Stimulated activated CD8-positive, alpha-beta memory T cell treated with anti-CD3 and anti-CD28 coated beads, Interleukin-2, amount 100 ng/mL, for 1 hour (primary cell): ENCODE measurements around the gene KIF7.

Experiments used
- DNase-seq, 2 donors: peaks; one replicate each; pipeline ENCODE4 v3.0.0-alpha.2; 2020; ENCODE audit warnings: low read depth in 2 of 2

KIF7 gene

GRCh38 chr15:89649013-89649625 is 6.1 kb downstream of the KIF7 start:
- no peak for DNase-seq

- no peak for DNase-seq
These were observed 6.9 kb downstream of the KIF7 start for GRCh38 chr15:89648106-89649012.

GRCh38 chr15:89647191-89647851 is 7.9 kb downstream of the KIF7 start:
- peak; percentile 22 to 37 for DNase-seq

- DNase-seq: no peak
These were observed 8.7 kb downstream of the KIF7 start for GRCh38 chr15:89646416-89647141.

DNA sequence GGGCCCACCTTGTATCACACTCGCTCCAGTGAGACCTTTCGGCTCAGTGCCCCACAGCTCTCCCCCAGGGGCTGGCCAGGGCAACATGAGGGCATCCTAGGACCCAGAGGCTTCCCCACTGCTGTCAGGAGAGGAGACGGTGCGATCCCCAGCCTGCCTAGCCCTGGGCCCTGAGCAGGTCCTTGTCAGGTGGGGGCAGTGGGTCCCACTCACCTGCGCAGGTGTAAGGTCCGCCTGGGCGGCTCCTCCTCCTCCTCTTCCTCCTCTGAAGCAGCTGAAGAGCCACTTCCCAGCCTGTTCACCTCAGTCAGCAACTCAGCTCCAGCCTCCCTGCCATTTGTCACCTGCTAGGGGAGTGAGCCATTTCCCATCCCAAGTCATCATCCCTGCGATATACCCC is 9.6 kb downstream of the KIF7 start:
- DNase-seq: no peak

DNA sequence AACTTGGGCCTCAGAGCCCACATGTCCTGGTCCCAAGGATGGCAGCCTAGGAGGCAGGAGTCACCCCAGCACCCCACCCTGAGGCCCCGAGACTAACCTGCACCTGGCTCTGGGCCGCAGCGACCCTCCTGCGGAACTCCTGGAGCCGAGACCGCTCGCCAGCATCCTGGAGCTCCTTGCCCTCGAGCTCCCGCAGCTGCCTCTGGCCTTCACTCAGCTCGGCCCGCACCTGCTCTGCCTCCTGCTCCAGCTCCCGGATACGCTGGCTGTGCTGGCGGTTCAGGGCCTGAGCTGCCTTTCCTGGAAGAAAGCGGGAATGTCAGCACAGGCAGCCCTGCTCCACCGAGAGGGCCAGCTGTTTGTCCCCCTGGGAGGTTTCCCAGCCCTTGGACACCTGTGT is 13.2 kb downstream of the KIF7 start:
- no peak for DNase-seq

DNA sequence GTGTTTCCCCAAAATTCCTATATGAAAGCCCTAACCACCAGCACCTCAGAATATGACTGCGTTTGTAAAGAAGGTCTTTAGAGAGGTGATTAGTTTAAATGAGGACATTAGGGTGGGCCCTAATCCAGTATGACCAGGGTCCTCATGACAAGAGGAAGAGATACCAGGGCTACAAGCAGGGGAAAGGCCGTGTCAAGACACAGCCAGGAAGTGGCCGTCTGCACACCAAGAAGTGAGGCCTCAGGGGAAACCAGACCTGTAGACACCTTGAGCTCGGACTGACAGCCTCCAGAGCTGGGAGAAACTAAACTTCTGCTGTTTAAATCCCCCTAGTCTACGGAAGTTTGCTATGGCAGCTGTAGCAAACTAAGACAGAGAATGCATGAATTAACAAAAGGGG is 14.2 kb downstream of the KIF7 start:
- DNase-seq: no peak

DNA sequence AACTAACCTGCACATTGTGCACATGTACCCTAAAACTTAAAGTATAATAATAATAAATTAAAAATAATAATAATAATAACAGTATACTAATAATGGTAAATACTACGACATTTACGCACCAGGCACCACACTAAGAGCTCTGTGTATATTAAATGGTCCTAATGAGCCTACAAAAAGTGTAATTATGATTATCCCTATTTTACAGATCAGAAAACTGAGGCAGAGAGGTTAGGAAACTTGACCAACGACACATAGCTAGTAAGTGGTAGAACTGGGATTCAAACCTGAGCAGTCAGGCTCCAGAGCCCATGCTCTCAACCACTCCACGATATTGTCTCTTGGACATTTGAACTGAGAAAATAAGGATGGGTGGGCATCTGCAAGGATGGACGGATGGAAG is 15.0 kb downstream of the KIF7 start:
- no peak for DNase-seq

- DNase-seq: no peak
These were observed 21.7 kb downstream of the KIF7 start for GRCh38 chr15:89633585-89633984.

DNA sequence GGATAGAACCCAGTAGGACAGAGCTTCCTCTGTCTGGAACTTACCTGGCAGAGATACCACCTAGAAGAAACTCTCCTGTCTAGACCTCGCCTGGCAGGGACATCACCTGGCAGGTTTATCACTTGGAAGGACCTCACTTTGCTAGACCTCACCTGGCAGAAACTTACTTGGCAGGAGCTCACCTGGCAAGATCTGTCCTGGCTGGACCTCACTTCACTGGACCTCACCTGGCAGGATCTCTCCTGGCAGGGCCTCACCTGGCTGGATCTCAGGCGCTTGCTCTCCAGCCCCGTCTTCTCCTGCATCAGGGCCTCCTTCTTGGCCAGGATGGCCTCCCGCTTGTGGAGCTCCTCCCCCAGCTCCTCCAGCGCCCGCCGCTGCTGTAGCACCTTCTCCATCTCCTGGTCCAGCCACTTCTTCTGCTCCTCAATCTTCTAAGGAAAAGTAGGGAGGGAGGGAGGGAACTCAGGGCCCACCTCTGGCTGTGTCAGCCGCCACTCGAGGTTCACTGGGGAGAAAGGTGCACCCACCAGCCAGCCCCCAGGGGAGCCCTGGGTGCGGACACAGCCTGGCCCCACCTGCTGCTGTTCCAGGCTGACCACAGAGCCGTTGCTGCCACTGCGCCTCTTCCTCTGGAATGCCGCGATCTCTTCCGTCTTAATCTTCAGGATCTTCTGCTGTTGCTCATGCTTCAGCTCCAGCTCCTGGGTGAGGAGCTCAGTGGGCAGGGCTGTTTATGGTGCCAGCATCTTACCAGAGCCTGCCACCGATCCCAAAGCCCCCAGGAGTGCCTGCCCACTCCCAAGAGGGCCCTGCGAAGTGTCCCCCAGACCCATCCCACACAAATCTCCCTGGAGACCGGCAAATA is 22.5 kb downstream of the KIF7 start:
- no peak for DNase-seq

DNA sequence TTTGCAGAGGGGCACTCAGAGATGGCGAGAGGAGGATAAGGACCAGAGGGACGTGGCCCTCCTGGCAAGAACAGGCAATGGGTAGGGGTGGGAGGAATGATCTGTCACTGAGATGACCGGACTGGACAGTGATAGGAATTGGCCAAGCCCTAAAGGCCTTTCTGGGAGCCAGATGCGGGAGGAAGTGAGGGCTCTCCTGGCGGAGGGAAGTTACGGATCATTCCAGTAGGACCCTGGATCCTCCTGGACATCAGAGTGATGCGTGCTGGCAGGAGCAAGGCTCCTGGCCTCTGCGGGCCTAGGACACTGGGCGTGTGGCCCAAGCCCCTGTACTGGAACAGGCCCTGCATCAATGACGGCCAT is 23.4 kb downstream of the KIF7 start:
- no peak for DNase-seq

DNA sequence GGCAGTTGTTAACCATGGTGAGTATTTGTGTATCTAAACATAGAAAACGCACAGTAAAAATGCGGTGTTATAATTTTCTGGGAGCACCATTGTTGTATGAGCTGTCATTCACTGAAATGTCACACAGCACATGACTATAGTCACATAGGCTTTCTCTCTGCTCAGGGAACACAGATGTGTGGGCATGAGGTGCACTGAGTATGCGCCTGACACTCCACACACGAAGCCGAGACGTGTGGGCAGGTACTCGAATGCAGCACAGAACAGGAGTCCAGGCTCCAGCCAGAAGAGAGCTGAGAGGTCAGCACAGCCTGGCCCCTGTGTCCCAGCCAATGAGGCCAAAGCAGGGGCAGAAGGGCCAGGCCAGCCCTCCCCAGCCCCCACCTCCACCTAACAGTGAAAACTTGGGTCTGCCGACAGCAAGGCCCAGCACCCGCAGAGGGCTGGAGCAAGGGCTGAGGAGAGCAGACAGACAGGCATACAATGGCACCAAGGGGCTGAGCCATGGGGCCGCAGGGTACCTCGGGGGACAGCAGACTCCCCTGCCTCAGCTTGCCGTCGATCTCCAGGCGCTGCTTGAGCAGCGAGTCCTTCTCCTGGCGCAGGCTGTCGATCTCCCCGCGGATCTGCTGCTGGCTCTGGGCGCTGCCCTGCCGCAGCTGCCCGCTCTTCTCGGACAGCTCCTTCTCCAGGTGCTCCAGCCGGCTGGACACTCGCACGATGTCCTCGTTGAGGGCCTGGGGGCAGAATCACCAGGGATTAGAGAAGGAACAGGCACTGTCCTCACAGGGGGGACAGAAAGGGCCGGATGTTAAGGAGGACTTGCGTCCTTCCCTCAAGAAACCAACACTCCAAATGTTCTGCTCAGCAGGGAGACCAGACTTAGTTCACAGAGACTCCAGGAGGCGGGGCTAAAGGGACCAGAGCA is 24.0 kb downstream of the KIF7 start:
- DNase-seq: no peak

- no peak for DNase-seq
These were observed 25.0 kb downstream of the KIF7 start for GRCh38 chr15:89630260-89630659.

GRCh38 chr15:89629829-89630228 is 25.4 kb downstream of the KIF7 start:
- DNase-seq: no peak

- DNase-seq: no peak
These were observed 26.2 kb downstream of the KIF7 start for GRCh38 chr15:89628806-89629715.

DNA sequence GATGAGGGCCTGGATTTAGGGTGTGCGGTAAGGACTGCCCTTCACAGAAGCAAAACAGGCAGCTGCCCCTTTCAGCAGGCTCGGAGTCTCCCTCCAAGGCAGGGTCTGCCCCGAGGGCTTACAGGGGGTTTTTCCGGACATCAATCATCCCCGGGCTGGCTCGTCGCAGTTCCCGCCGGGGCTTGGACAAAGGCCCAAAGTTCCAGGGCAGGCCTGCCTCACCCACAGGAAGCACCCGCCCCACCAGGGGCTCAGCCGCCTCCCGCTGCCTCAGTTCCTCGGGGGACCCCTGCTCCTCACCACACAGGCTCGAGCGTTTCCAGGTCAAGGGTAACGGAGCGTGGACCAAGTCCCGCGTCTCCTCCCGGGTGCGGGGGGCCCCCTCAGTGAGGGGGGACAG is 27.0 kb downstream of the KIF7 start:
- no peak for DNase-seq

- DNase-seq: no peak
These were observed 27.9 kb downstream of the KIF7 start for GRCh38 chr15:89627256-89627970.

DNA sequence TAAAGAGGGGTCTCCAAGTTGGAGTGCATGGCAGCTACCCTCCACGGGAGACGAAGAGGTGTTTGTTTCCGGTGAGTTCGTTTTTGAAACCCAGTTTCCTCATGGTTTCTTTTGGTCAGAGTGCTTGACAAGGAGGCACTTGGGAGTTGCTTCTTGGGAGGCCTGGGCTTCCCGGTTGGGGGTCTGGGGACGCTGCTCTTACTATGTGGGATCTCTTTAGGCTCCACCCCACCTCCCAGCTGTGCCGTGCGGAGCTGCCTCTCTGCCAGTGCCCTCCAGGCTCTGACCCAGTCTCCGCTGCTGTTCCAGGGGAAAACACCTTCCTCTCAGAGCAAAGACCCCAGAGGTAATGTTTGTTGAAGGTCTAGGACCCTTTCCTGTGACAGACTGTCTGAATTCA is 29.6 kb downstream of the KIF7 start:
- no peak for DNase-seq
